ENCODE measurements around the gene NOL3. TPM values are rescaled to one million over a fixed set of nuclear protein-coding genes. Genes with fewer than 3 reads are reported as not detected.
A peak's percentile ranks its signal among the peaks of the same experiment; 100 is the strongest.

Gene NOL3
- total RNA-seq, 1 donor from 2014 or later = 10.9 TPM

- no peak overlapping the region for H3K9ac ChIP-seq (ENCODE audit: low read length)
- no peak overlapping the region for H2AFZ ChIP-seq (ENCODE audit: low read depth, low read length)
- DNase-seq (ENCODE audit: low read depth) (no peak), FAIRE-seq (no peak)
- H3K9me3 Mint-ChIP-seq (ENCODE audit: unreplicated experiment) = no peaks in the 10 kb centered on the region
- no peak overlapping the region for H3K4me3 Mint-ChIP-seq (ENCODE audit: unreplicated experiment)
- no peaks in the 10 kb centered on the region for H3K27me3 Mint-ChIP-seq (ENCODE audit: low read depth, unreplicated experiment)
- no peaks in the 10 kb centered on the region for H3K4me1 ChIP-seq (ENCODE audit: insufficient read depth, low read length)
- H3K27ac Mint-ChIP-seq (ENCODE audit: unreplicated experiment) = no peak overlapping the region
- peaks cover 20% of the 10 kb centered on the region for H3K36me3 ChIP-seq (ENCODE audit: insufficient read depth, low read length)
- no peaks in the 10 kb centered on the region for H3K4me1 Mint-ChIP-seq (ENCODE audit: low read depth, unreplicated experiment)
- H3K79me2 ChIP-seq (ENCODE audit: insufficient read depth, low read length) = no peaks in the 10 kb centered on the region
- H3K4me3 ChIP-seq (ENCODE audit: insufficient read depth, low read depth, low read length) = no peak overlapping the region
- no peaks in the 10 kb centered on the region for H3K27me3 ChIP-seq (ENCODE audit: insufficient read depth, low read length)
- H3K9me3 ChIP-seq (ENCODE audit: insufficient read depth, low read depth, low read length) = no peaks in the 10 kb centered on the region
- peaks cover 28% of the 10 kb centered on the region for H3K36me3 Mint-ChIP-seq (ENCODE audit: low read depth, unreplicated experiment)
- H3K27ac ChIP-seq (ENCODE audit: low read depth, low read length) = no peak overlapping the region
- peaks cover 16% of the 10 kb centered on the region for H4K20me1 ChIP-seq (ENCODE audit: insufficient read depth, low read length)
- H3K4me2 ChIP-seq (ENCODE audit: low read length) = no peak overlapping the region
- TF ChIP-seq CTCF (IDR thresholded peaks at IDR 0.05; ENCODE audit: insufficient read depth, low read depth, low read length) = no peak
- TF ChIP-seq EZH2 (IDR thresholded peaks at IDR 0.05; ENCODE audit: insufficient read depth, low read length) = no peak
These were observed 41.5 kb upstream of the NOL3 start for GRCh38 chr16:67128887-67129286.

- no peak overlapping the region for H3K9ac ChIP-seq (ENCODE audit: low read length)
- H3K27ac ChIP-seq (ENCODE audit: low read depth, low read length) = no peak overlapping the region
- Mint-ChIP-seq H3K9me3 (ENCODE audit: unreplicated experiment) (no peaks in the 10 kb centered on the region), H3K4me1 (ENCODE audit: low read depth, unreplicated experiment) (no peaks in the 10 kb centered on the region), H3K27me3 (ENCODE audit: low read depth, unreplicated experiment) (no peaks in the 10 kb centered on the region), H3K27ac (ENCODE audit: unreplicated experiment) (no peak overlapping the region), H3K36me3 (ENCODE audit: low read depth, unreplicated experiment) (peaks cover 30% of the 10 kb centered on the region), H3K4me3 (ENCODE audit: unreplicated experiment) (no peak overlapping the region)
- no peaks in the 10 kb centered on the region for H3K4me1 ChIP-seq (ENCODE audit: insufficient read depth, low read length)
- H3K4me2 ChIP-seq (ENCODE audit: low read length) = no peak overlapping the region
- H2AFZ ChIP-seq (ENCODE audit: low read depth, low read length) = no peak overlapping the region
- peaks cover 16% of the 10 kb centered on the region for H4K20me1 ChIP-seq (ENCODE audit: insufficient read depth, low read length)
- H3K9me3 ChIP-seq (ENCODE audit: insufficient read depth, low read depth, low read length) = no peaks in the 10 kb centered on the region
- H3K27me3 ChIP-seq (ENCODE audit: insufficient read depth, low read length) = no peaks in the 10 kb centered on the region
- peaks cover 21% of the 10 kb centered on the region for H3K36me3 ChIP-seq (ENCODE audit: insufficient read depth, low read length)
- TF ChIP-seq EZH2 (IDR thresholded peaks at IDR 0.05; ENCODE audit: insufficient read depth, low read length) (no peak), CTCF (IDR thresholded peaks at IDR 0.05; ENCODE audit: insufficient read depth, low read depth, low read length) (no peak)
- DNase-seq (ENCODE audit: low read depth) = no peak
- FAIRE-seq = no peak
- H3K79me2 ChIP-seq (ENCODE audit: insufficient read depth, low read length) = no peaks in the 10 kb centered on the region
- H3K4me3 ChIP-seq (ENCODE audit: insufficient read depth, low read depth, low read length) = no peak overlapping the region
These were observed 40.9 kb upstream of the NOL3 start for GRCh38 chr16:67129422-67129821.

GRCh38 chr16:67137605-67138004, 32.7 kb upstream of the NOL3 start:
- Histone ChIP-seq H3K9ac (ENCODE audit: low read length) (no peak overlapping the region), H3K27ac (ENCODE audit: low read depth, low read length) (no peak overlapping the region), H3K4me3 (ENCODE audit: insufficient read depth, low read depth, low read length) (no peak overlapping the region), H2AFZ (ENCODE audit: low read depth, low read length) (no peak overlapping the region), H3K4me1 (ENCODE audit: insufficient read depth, low read length) (no peaks in the 10 kb centered on the region), H3K79me2 (ENCODE audit: insufficient read depth, low read length) (no peaks in the 10 kb centered on the region), H3K27me3 (ENCODE audit: insufficient read depth, low read length) (no peaks in the 10 kb centered on the region), H3K4me2 (ENCODE audit: low read length) (no peak overlapping the region), H3K9me3 (ENCODE audit: insufficient read depth, low read depth, low read length) (no peaks in the 10 kb centered on the region), H4K20me1 (ENCODE audit: insufficient read depth, low read length) (no peaks in the 10 kb centered on the region), H3K36me3 (ENCODE audit: insufficient read depth, low read length) (peaks cover 40% of the 10 kb centered on the region)
- H3K4me3 Mint-ChIP-seq (ENCODE audit: unreplicated experiment) = no peak overlapping the region
- TF ChIP-seq EZH2 (IDR thresholded peaks at IDR 0.05; ENCODE audit: insufficient read depth, low read length) = no peak
- TF ChIP-seq CTCF (IDR thresholded peaks at IDR 0.05; ENCODE audit: insufficient read depth, low read depth, low read length) = no peak
- DNase-seq (ENCODE audit: low read depth) (peak; percentile 30), FAIRE-seq (no peak)
- no peak overlapping the region for H3K27ac Mint-ChIP-seq (ENCODE audit: unreplicated experiment)
- H3K9me3 Mint-ChIP-seq (ENCODE audit: unreplicated experiment) = peaks cover 4% of the 10 kb centered on the region
- no peaks in the 10 kb centered on the region for H3K27me3 Mint-ChIP-seq (ENCODE audit: low read depth, unreplicated experiment)
- peaks cover 32% of the 10 kb centered on the region for H3K36me3 Mint-ChIP-seq (ENCODE audit: low read depth, unreplicated experiment)
- H3K4me1 Mint-ChIP-seq (ENCODE audit: low read depth, unreplicated experiment) = no peaks in the 10 kb centered on the region
